T-helper 2 cell treated with Interferon-gamma antibody and Interleukin-4, amounts not matched to agents 5 μg/mL and 100 μg/mL, for 36 hours (primary cell): ENCODE measurements around the gene COG3.
A peak's percentile ranks its signal among the peaks of the same experiment; 100 is the strongest.
"Not testable (repeated sequence)": the region's sequence is repeated elsewhere in the genome, so short reads cannot be mapped to it uniquely, and the experiment has no call there.

Experiments
- DNase-seq: peaks from one replicate; pipeline ENCODE4 v3.0.0; 2021; ENCODE audit warnings: low spot score
- H3K27ac Mint-ChIP-seq: one replicate; pipeline ENCODE4 v1.8.0; 2021; ENCODE audit warnings: mild to moderate bottlenecking, mixed read lengths
- H3K27me3 Mint-ChIP-seq: one replicate; pipeline ENCODE4 v1.8.0; 2021; ENCODE audit warnings: low read depth, mixed read lengths
- H3K36me3 Mint-ChIP-seq: one replicate; pipeline ENCODE4 v1.8.0; 2021; ENCODE audit warnings: low read depth, mixed read lengths
- H3K4me1 Mint-ChIP-seq: one replicate; pipeline ENCODE4 v1.8.0; 2021; ENCODE audit warnings: low read depth, mixed read lengths
- H3K4me3 Mint-ChIP-seq: one replicate; pipeline ENCODE4 v1.8.0; 2022; ENCODE audit warnings: mild to moderate bottlenecking, moderate library complexity, mixed read lengths
- H3K9me3 Mint-ChIP-seq: one replicate; pipeline ENCODE4 v1.8.0; 2021; ENCODE audit warnings: mixed read lengths

Gene COG3

GRCh38 chr13:45464687-45465453, at the start of gene COG3:
COG3 (plus strand) TSS chr13:45464939; CDS start chr13:45465037, 98 bp downstream.
- Mint-ChIP-seq H3K27me3 (peaks cover 2% of the 10 kb centered on the region), H3K4me3 (peak within 1 kb of the TSS; percentile 91), H3K27ac (peak within 1 kb of the TSS; percentile 85), H3K9me3 (no peaks in the 10 kb centered on the region), H3K36me3 (peaks cover 21% of the 10 kb centered on the region), H3K4me1 (peaks cover 30% of the 10 kb centered on the region)
- peak; percentile 96 for DNase-seq

GRCh38 chr13:45415112-45415511, 49.6 kb upstream of the COG3 start:
- H3K36me3 Mint-ChIP-seq: peaks cover 2% of the 10 kb centered on the region
- H3K4me3 Mint-ChIP-seq: peak overlapping the region; percentile 29
- peaks cover 21% of the 10 kb centered on the region for H3K4me1 Mint-ChIP-seq
- H3K27ac Mint-ChIP-seq: no peak overlapping the region
- DNase-seq: no peak
- H3K27me3 Mint-ChIP-seq: no peaks in the 10 kb centered on the region
- H3K9me3 Mint-ChIP-seq: no peaks in the 10 kb centered on the region

GRCh38 chr13:45416516-45417128, 48.1 kb upstream of the COG3 start:
- H3K27me3 Mint-ChIP-seq: no peaks in the 10 kb centered on the region
- peak overlapping the region; percentile 96 for H3K4me3 Mint-ChIP-seq
- no peaks in the 10 kb centered on the region for H3K9me3 Mint-ChIP-seq
- no peak for DNase-seq
- H3K36me3 Mint-ChIP-seq: no peaks in the 10 kb centered on the region
- peak overlapping the region; percentile 98 for H3K27ac Mint-ChIP-seq
- H3K4me1 Mint-ChIP-seq: peaks cover 19% of the 10 kb centered on the region

GRCh38 chr13:45417790-45418534, 46.8 kb upstream of the COG3 start, which contains the start of gene SLC25A30:
SLC25A30 (minus strand) TSS chr13:45418373; CDS start chr13:45411425, 6,948 bp downstream.
- Mint-ChIP-seq H3K36me3 (no peaks in the 10 kb centered on the region), H3K4me3 (peak within 1 kb of the TSS; percentile 96), H3K27me3 (no peaks in the 10 kb centered on the region)

GRCh38 chr13:45419389-45419788, 45.4 kb upstream of the COG3 start:
- not testable (repeated sequence) for DNase-seq, H3K4me3 Mint-ChIP-seq, H3K9me3 Mint-ChIP-seq, H3K36me3 Mint-ChIP-seq, H3K27me3 Mint-ChIP-seq, H3K27ac Mint-ChIP-seq
- H3K4me1 Mint-ChIP-seq: peaks cover 19% of the 10 kb centered on the region

More at GRCh38 chr13:45417790-45418534, 46.8 kb upstream of the COG3 start, which contains the start of gene SLC25A30:
- DNase-seq: peak; percentile 86
- H3K27ac Mint-ChIP-seq: peak within 1 kb of the TSS; percentile 98
- no peaks in the 10 kb centered on the region for H3K9me3 Mint-ChIP-seq
- peaks cover 19% of the 10 kb centered on the region for H3K4me1 Mint-ChIP-seq

- no peak for DNase-seq
- H3K9me3 Mint-ChIP-seq: no peaks in the 10 kb centered on the region
- no peak overlapping the region for H3K27ac Mint-ChIP-seq
- no peak overlapping the region for H3K4me3 Mint-ChIP-seq
- no peaks in the 10 kb centered on the region for H3K27me3 Mint-ChIP-seq
- no peaks in the 10 kb centered on the region for H3K36me3 Mint-ChIP-seq
- peaks cover 16% of the 10 kb centered on the region for H3K4me1 Mint-ChIP-seq
Observed at GRCh38 chr13:45419945-45420344, 44.8 kb upstream of the COG3 start.

GRCh38 chr13:45422731-45423292, 41.9 kb upstream of the COG3 start:
- no peak for DNase-seq
- H3K4me1 Mint-ChIP-seq: peaks cover 4% of the 10 kb centered on the region
- H3K27me3 Mint-ChIP-seq: no peaks in the 10 kb centered on the region
- no peak overlapping the region for H3K27ac Mint-ChIP-seq
- no peak overlapping the region for H3K4me3 Mint-ChIP-seq
- H3K36me3 Mint-ChIP-seq: no peaks in the 10 kb centered on the region
- H3K9me3 Mint-ChIP-seq: no peaks in the 10 kb centered on the region

GRCh38 chr13:45426056-45426841, 38.5 kb upstream of the COG3 start:
- not testable (repeated sequence) for H3K36me3 Mint-ChIP-seq, H3K27ac Mint-ChIP-seq, H3K9me3 Mint-ChIP-seq, H3K4me1 Mint-ChIP-seq, H3K4me3 Mint-ChIP-seq, DNase-seq, H3K27me3 Mint-ChIP-seq

- Mint-ChIP-seq H3K9me3 (no peaks in the 10 kb centered on the region), H3K36me3 (no peaks in the 10 kb centered on the region), H3K4me3 (no peak overlapping the region), H3K27me3 (no peaks in the 10 kb centered on the region), H3K27ac (no peak overlapping the region), H3K4me1 (no peaks in the 10 kb centered on the region)
- no peak for DNase-seq
Observed at GRCh38 chr13:45432737-45433380, 31.9 kb upstream of the COG3 start.

- no peak overlapping the region for H3K27ac Mint-ChIP-seq
- DNase-seq: no peak
- H3K9me3 Mint-ChIP-seq: no peaks in the 10 kb centered on the region
- no peaks in the 10 kb centered on the region for H3K4me1 Mint-ChIP-seq
- no peaks in the 10 kb centered on the region for H3K27me3 Mint-ChIP-seq
- H3K36me3 Mint-ChIP-seq: no peaks in the 10 kb centered on the region
- no peak overlapping the region for H3K4me3 Mint-ChIP-seq
Observed at GRCh38 chr13:45433381-45433790, 31.4 kb upstream of the COG3 start.

GRCh38 chr13:45434556-45435371, 30.0 kb upstream of the COG3 start:
- Mint-ChIP-seq H3K27ac (no peak overlapping the region), H3K27me3 (no peaks in the 10 kb centered on the region), H3K36me3 (no peaks in the 10 kb centered on the region), H3K4me1 (peaks cover 2% of the 10 kb centered on the region), H3K4me3 (no peak overlapping the region), H3K9me3 (no peaks in the 10 kb centered on the region)
- no peak for DNase-seq

- Mint-ChIP-seq H3K9me3 (no peaks in the 10 kb centered on the region), H3K36me3 (no peaks in the 10 kb centered on the region), H3K4me1 (peaks cover 8% of the 10 kb centered on the region), H3K27ac (no peak overlapping the region), H3K4me3 (no peak overlapping the region), H3K27me3 (no peaks in the 10 kb centered on the region)
- DNase-seq: no peak
Observed at GRCh38 chr13:45436332-45436731, 28.4 kb upstream of the COG3 start.
